ENCODE data around the gene TLDC2. TPM values are rescaled to one million over a fixed set of nuclear protein-coding genes. Genes with fewer than 3 reads are reported as not detected.
"Not testable (repeated sequence)": the region's sequence is repeated elsewhere in the genome, so short reads cannot be mapped to it uniquely, and the experiment has no call there.

Gene TLDC2
- total and polyA plus RNA-seq, 8 donors: 0.13 to 15.1 (median 1.0) TPM; not detected in 2

DNA sequence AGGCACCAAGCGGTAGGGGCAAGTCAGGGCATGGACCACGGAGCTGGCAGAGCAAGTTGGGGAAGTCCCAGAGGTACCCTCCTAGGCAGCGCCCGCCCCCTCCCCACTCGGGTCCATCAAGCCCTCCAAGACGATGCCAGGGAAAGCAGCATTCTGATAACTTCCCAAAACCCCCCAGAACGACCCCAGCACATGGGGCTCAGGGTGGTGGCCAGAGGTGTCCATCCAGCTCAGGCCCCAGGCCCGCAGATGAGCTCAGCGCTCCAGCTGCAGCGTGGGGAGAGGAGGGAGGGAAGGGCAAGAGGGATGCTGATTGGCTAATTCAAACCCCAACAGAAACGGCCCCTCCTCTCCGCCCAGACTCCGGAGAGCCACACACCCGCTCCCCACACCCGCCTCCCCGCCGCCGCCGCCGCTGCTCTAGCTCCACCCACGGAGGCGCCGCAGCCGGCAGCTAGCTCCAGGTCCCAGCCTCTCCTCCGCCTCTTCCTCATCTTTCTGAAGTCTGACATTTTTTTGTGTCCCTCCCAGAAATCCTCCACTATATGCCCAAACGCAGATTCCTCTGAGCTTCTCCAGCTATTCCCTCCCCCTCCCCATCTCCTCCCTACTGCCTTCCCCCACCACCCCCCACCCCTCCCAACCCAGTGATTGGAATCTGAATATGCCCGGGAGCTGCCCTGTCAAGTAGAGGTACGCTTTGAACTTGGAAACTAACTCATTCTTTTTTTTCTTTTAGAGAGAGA is 40.3 kb upstream of the TLDC2 start:
- 2 to 6% (median 3%) methylated on average over 23 to 27 of the region's 28 CpGs for WGBS, 5 donors
- H3K27ac ChIP-seq: peak overlapping the region; percentile 74 to 93 (median 82)
- H3K4me1 ChIP-seq: peaks cover 35 to 66% (median 53%) of the 10 kb centered on the region in 4 donors
- intact Hi-C loops (cut with DNase I; ENCODE audit: low total_unique reads): no loop called here
- H3K27me3 ChIP-seq: no peaks in the 10 kb centered on the region
- peak overlapping the region; percentile 23 to 35 (median 26) for H3K4me3 ChIP-seq
- peaks cover 0 to 22% (median 17%) of the 10 kb centered on the region in 4 donors for H3K36me3 ChIP-seq
- H3K9me3 ChIP-seq: no peaks in the 10 kb centered on the region
- peak; percentile 38 to 71 (median 64) for TF ChIP-seq POLR2AphosphoS5 (IDR thresholded peaks at IDR 0.05)
- no peak for TF ChIP-seq EP300 (IDR thresholded peaks at IDR 0.05)
- peak; percentile 92 to 98 for DNase-seq

DNA sequence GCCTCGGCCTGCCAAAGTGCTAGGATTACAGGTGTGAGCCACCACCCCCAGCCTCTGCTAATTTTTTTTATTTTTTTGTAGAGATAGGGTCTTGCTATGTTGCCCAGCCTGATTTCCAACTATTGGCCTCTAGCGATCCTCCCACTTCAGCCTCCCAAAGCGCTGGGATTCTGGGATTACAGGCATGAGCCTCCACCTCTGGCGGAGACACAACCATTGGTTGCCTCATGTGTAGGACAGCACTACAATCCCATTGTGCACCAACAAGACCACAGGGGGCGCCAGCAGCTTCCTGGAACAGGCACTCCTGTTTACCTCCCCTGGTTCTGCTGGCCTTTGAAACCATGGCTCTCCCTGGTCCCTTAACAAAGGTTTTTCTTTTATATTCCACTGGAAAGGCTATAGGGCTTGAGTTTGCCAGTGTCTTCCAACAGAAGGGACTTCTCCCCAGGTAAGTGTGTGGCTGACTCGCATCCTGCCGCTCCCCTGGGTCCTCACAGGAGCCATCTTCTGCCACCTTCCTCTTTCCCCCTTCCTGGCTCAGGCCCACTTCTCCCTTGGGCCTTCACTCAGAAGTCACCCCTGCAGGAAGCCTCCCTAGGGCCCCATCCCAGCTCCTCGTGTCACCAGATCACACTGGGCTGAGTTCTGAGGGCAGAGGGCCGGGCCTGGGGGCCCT is 39.2 kb upstream of the TLDC2 start:
- peak; percentile 62 to 80 for DNase-seq
- Histone ChIP-seq H3K9me3 (no peaks in the 10 kb centered on the region), H3K4me1 (peaks cover 26 to 59% (median 44%) of the 10 kb centered on the region in 4 donors), H3K27me3 (no peaks in the 10 kb centered on the region), H3K36me3 (peaks cover 0 to 22% (median 17%) of the 10 kb centered on the region in 4 donors), H3K4me3 (no peak overlapping the region), H3K27ac (peak overlapping the region in 4 of 5 donors; percentile 75 to 93 (median 82))
- TF ChIP-seq EP300 (IDR thresholded peaks at IDR 0.05): no peak
- TF ChIP-seq, protein P1, sequence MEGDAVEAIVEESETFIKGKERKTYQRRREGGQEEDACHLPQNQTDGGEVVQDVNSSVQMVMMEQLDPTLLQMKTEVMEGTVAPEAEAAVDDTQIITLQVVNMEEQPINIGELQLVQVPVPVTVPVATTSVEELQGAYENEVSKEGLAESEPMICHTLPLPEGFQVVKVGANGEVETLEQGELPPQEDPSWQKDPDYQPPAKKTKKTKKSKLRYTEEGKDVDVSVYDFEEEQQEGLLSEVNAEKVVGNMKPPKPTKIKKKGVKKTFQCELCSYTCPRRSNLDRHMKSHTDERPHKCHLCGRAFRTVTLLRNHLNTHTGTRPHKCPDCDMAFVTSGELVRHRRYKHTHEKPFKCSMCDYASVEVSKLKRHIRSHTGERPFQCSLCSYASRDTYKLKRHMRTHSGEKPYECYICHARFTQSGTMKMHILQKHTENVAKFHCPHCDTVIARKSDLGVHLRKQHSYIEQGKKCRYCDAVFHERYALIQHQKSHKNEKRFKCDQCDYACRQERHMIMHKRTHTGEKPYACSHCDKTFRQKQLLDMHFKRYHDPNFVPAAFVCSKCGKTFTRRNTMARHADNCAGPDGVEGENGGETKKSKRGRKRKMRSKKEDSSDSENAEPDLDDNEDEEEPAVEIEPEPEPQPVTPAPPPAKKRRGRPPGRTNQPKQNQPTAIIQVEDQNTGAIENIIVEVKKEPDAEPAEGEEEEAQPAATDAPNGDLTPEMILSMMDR (IDR thresholded peaks at IDR 0.05): peak in 2 of 7 experiments; percentile 3 to 20
- WGBS, 5 donors: 79 to 86% (median 84%) methylated on average over 9 of the region's 9 CpGs
- intact Hi-C loops (cut with DNase I; ENCODE audit: low total_unique reads): no loop called here

DNA sequence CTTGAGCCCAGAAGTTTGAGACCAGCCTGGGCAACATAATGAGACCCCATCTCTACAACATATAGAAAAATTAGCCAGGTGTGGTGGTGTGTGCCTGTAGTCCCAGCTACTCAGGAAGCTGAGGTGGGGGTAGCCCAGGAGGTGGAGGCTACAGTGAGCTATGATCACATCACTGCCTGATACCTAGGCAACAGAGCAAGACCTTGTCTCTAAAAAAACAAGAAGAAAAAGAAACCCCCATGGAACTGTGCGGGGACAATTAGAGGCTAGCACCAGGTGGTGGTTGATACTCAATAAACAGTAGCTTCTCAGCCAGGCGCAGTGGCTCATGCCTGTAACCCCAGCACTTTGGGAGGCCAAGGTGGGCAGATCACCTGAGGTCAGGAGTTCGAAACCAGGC is 37.6 kb upstream of the TLDC2 start:
- DNase-seq; intact Hi-C loops (cut with DNase I; ENCODE audit: low total_unique reads); H3K27me3 ChIP-seq; H3K4me3 ChIP-seq; H3K9me3 ChIP-seq: not testable (repeated sequence)
- H3K4me1 ChIP-seq: peaks cover 20 to 59% (median 48%) of the 10 kb centered on the region in 4 donors
- H3K36me3 ChIP-seq: peaks cover 0 to 22% (median 17%) of the 10 kb centered on the region in 4 donors
- WGBS, 5 donors: 92 to 100% (median 93%) methylated on average over 3 of the region's 3 CpGs
- H3K27ac ChIP-seq: peak overlapping the region in 1 of 5 donors; percentile 38

DNA sequence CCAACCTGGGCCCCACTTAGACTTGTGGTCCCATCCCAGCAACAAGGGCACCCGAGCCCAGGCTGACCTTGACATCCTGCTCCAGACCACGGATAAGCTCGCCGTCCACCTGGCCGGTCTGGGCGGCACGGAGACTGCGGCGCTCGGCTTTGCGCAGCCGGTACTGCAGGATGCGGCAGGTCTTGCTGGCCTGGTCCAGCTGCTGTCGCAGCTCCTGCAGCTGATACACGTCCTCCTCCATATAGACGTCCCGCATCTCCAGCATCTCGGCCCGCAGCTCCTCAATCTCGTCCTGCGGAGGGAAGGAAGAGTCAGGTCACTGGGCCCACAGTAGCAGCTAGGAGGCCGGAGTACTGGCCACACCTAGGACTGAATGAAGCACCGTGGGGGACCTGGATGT is 36.8 kb upstream of the TLDC2 start:
- TF ChIP-seq POLR2A (IDR thresholded peaks at IDR 0.05): no peak
- TF ChIP-seq POLR2AphosphoS5 (IDR thresholded peaks at IDR 0.05): no peak
- no peak for TF ChIP-seq EP300 (IDR thresholded peaks at IDR 0.05)
- TF ChIP-seq, protein P1 (IDR thresholded peaks at IDR 0.05): no peak

DNA sequence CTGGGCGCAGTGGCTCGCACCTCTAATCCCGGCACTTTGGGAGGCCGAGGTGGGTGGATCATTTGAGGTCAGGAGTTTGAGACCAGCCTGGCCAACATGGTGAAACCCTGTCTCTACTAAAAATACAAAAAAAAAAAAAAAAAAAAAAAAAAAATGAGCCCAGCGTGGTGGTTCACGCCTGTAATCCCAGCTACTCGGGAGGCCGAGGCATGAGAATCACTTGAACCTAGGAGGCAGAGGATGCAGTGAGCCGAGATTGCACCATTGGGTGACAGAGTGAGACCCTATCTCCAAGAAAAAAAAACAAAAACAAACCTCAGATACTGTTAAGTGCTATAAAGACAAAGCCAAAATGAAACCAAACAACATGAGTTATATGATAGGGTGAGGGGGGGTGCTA is 34.9 kb upstream of the TLDC2 start:
- H3K9me3 ChIP-seq; intact Hi-C loops (cut with DNase I; ENCODE audit: low total_unique reads); H3K27me3 ChIP-seq; DNase-seq; H3K4me3 ChIP-seq: not testable (repeated sequence)
- peaks cover 0 to 22% (median 17%) of the 10 kb centered on the region in 4 donors for H3K36me3 ChIP-seq
- H3K27ac ChIP-seq: peak overlapping the region in 3 of 5 donors; percentile 72 to 92 (median 82)
- 93 to 98% (median 94%) methylated on average over 9 of the region's 9 CpGs for WGBS, 5 donors
- H3K4me1 ChIP-seq: peaks cover 26 to 60% (median 41%) of the 10 kb centered on the region in 4 donors

More for the DNA sequence above, 36.8 kb upstream of the TLDC2 start:
- no peak for DNase-seq
- Histone ChIP-seq H3K4me3 (no peak overlapping the region), H3K27ac (peak overlapping the region in 1 of 5 donors; percentile 38), H3K4me1 (peaks cover 24 to 60% (median 47%) of the 10 kb centered on the region in 4 donors), H3K36me3 (peaks cover 0 to 22% (median 17%) of the 10 kb centered on the region in 4 donors), H3K9me3 (no peaks in the 10 kb centered on the region), H3K27me3 (no peaks in the 10 kb centered on the region)
- intact Hi-C loops (cut with DNase I; ENCODE audit: low total_unique reads): no loop called here
- WGBS, 5 donors: 95 to 98% (median 97%) methylated on average over 23 of the region's 23 CpGs

All from stomach (tissue), 9 donors.